HL-60 (cell line): Measurements from ENCODE around the gene AGRN.
"Not testable (repeated sequence)": the region's sequence is repeated elsewhere in the genome, so short reads cannot be mapped to it uniquely, and the experiment has no call there.

ENCODE experiments used
- DNase-seq, 2 experiments: peaks; one replicate each; pipeline ENCODE4 v3.0.0-alpha.2; 2010 to 2020; ENCODE audit warnings: low read depth in 1 of 2, low spot score in 1 of 2
- H3K27ac ChIP-seq: fragments of 250-450 bp; sonication (Bioruptor Pico); replicated peaks from 2 replicates; pipeline ENCODE4 v1.5.1; 2020; ENCODE audit warnings: mild to moderate bottlenecking, moderate library complexity
- H3K27me3 ChIP-seq: fragments of 250-450 bp; sonication (Bioruptor Pico); 2 replicates; pipeline ENCODE4 v1.5.1; 2021; ENCODE audit warnings: mild to moderate bottlenecking, moderate library complexity; ENCODE audit not compliant: insufficient read depth, poor library complexity, severe bottlenecking
- H3K4me3 ChIP-seq: replicated peaks from 2 replicates; pipeline ENCODE4 v1.5.1; 2011; ENCODE audit warnings: mild to moderate bottlenecking, control low read depth, low read length; ENCODE audit not compliant: insufficient read depth
- GABPA ChIP-seq: IDR thresholded peaks from 2 replicates; pipeline ENCODE4 v1.6.1; 2012; ENCODE audit warnings: low read depth
- POLR2AphosphoS5 ChIP-seq: IDR thresholded peaks from 2 replicates; pipeline ENCODE4 v1.6.1; 2012; ENCODE audit warnings: low read depth
- SPI1 ChIP-seq: IDR thresholded peaks from 2 replicates; pipeline ENCODE4 v1.6.1; 2012; ENCODE audit warnings: low read depth, mild to moderate bottlenecking, borderline replicate concordance
- TF ChIP-seq, protein P1 (sequence below): IDR thresholded peaks from one replicate; pipeline ENCODE4 v1.5.1; 2011; ENCODE audit warnings: low read length, control low read depth, inconsistent platforms; ENCODE audit not compliant: insufficient read depth
- TF ChIP-seq, protein P2 (sequence below): IDR thresholded peaks from 2 replicates; pipeline ENCODE4 v1.6.1; 2012; ENCODE audit warnings: low read depth; ENCODE audit not compliant: insufficient replicate concordance

AGRN gene

DNA sequence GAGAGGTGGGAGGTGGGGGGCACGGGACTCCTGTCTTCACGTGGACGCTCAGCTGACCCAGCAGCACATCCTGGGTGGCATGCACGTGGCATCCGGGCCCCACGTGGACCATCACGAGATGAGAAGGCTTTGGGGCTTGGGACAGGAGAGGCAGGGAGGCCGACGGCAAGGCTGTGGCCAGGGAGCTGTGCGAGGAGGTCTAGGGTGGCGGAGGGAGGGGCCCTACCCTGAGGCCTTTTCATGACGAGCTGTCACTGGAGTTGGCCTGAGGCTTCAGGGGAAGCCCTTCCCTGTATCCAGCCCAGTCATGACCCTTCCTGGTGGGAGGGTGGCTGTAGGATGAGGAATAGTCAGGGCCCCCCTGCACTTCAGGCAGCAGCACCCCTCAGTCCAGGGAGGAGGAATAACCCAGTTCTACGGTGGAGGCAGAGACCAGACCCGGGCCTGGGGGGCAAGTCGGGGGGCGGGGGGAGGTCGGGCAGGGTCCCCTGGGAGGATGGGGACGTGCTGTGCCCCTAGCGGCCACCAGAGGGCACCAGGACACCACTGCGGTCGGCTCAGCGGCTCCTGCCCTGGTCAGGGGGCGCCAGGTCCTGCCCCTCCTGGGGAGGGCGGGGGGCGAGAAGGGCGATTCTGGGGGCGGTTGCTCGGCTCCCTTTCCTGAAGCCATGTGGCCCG is 36.0 kb upstream of the AGRN start:
- H3K4me3 ChIP-seq = no peak overlapping the region
- peaks cover 34% of the 10 kb centered on the region for H3K27me3 ChIP-seq
- no peak overlapping the region for H3K27ac ChIP-seq
- TF ChIP-seq, protein P1, sequence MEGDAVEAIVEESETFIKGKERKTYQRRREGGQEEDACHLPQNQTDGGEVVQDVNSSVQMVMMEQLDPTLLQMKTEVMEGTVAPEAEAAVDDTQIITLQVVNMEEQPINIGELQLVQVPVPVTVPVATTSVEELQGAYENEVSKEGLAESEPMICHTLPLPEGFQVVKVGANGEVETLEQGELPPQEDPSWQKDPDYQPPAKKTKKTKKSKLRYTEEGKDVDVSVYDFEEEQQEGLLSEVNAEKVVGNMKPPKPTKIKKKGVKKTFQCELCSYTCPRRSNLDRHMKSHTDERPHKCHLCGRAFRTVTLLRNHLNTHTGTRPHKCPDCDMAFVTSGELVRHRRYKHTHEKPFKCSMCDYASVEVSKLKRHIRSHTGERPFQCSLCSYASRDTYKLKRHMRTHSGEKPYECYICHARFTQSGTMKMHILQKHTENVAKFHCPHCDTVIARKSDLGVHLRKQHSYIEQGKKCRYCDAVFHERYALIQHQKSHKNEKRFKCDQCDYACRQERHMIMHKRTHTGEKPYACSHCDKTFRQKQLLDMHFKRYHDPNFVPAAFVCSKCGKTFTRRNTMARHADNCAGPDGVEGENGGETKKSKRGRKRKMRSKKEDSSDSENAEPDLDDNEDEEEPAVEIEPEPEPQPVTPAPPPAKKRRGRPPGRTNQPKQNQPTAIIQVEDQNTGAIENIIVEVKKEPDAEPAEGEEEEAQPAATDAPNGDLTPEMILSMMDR = peak; percentile 37
- no peak for TF ChIP-seq GABPA
- TF ChIP-seq, protein P2, sequence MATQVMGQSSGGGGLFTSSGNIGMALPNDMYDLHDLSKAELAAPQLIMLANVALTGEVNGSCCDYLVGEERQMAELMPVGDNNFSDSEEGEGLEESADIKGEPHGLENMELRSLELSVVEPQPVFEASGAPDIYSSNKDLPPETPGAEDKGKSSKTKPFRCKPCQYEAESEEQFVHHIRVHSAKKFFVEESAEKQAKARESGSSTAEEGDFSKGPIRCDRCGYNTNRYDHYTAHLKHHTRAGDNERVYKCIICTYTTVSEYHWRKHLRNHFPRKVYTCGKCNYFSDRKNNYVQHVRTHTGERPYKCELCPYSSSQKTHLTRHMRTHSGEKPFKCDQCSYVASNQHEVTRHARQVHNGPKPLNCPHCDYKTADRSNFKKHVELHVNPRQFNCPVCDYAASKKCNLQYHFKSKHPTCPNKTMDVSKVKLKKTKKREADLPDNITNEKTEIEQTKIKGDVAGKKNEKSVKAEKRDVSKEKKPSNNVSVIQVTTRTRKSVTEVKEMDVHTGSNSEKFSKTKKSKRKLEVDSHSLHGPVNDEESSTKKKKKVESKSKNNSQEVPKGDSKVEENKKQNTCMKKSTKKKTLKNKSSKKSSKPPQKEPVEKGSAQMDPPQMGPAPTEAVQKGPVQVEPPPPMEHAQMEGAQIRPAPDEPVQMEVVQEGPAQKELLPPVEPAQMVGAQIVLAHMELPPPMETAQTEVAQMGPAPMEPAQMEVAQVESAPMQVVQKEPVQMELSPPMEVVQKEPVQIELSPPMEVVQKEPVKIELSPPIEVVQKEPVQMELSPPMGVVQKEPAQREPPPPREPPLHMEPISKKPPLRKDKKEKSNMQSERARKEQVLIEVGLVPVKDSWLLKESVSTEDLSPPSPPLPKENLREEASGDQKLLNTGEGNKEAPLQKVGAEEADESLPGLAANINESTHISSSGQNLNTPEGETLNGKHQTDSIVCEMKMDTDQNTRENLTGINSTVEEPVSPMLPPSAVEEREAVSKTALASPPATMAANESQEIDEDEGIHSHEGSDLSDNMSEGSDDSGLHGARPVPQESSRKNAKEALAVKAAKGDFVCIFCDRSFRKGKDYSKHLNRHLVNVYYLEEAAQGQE = no peak
- TF ChIP-seq POLR2AphosphoS5 = no peak
- DNase-seq = no peak

DNA sequence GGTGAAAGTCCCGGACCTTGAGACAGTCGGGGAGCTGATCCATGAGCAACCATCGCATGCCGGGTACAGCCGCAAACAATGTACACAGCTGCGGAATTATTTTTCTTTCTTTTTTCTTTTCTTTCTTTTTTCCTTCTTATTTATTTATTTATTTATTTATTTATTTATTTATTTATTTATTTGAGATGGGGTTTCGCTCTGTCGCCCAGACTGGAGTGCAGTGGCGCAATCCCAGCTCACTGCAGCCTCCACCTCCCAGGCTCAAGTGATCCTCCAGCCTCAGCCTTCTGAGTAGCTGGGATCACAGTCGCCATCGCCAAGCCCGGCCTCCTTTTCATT is 35.5 kb upstream of the AGRN start:
- no peak overlapping the region for H3K27ac ChIP-seq
- H3K27me3 ChIP-seq = peaks cover 31% of the 10 kb centered on the region
- no peak for DNase-seq
- TF ChIP-seq SPI1 (no peak), POLR2AphosphoS5 (no peak), GABPA (no peak)
- TF ChIP-seq, protein P2 = no peak
- TF ChIP-seq, protein P1 = no peak
- no peak overlapping the region for H3K4me3 ChIP-seq

DNA sequence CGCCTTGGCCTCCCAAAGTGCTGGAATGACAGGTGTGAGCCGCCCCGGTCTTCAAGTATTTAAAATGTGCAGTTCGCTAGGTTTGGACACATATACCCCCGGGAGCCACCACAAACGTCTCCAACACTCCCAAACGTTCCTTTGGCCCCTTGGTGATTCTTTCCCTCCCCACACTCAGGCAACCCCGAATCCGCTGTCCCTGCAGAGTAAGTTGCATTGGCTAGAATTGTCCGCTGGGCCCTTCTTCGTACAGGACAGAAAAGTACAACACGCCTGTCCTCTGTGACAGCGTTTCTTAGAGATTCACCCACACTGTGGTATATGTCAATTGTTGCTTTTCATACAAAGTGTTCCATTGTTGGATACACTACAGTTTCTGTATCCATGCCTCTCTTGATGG is 34.8 kb upstream of the AGRN start:
- Histone ChIP-seq H3K27ac (no peak overlapping the region), H3K27me3 (peaks cover 34% of the 10 kb centered on the region), H3K4me3 (no peak overlapping the region)
- no peak for DNase-seq
- TF ChIP-seq GABPA = no peak
- no peak for TF ChIP-seq POLR2AphosphoS5
- TF ChIP-seq, protein P1 = no peak
- TF ChIP-seq, protein P2 = no peak
- no peak for TF ChIP-seq SPI1

- H3K4me3 ChIP-seq, H3K27ac ChIP-seq, DNase-seq: not testable (repeated sequence)
- peaks cover 17% of the 10 kb centered on the region for H3K27me3 ChIP-seq
Observed at GRCh38 chr1:988061-988460, 31.9 kb upstream of the AGRN start.

DNA sequence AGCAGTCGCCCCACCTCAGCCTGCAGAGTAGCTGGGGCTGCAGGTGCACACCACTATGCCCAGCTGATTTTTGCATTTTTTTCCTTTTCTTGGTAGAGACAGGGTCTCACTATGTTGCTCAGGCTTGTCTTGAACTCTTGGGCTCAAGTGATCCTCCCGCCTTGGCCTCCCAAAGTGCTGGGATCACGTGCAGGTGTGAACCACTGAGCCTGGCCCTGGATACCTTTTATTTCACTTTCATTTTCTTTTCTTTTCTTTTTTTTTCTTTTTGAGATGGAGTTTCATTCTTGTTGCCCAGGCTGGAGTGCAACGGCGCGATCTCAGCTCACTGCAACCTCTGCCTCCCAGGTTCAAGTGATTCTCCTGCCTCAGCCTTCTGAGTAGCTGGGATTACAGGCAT is 28.6 kb upstream of the AGRN start:
- H3K27me3 ChIP-seq = peaks cover 16% of the 10 kb centered on the region
- H3K4me3 ChIP-seq, H3K27ac ChIP-seq, DNase-seq: not testable (repeated sequence)
